Femur (tissue), 1 donor: Measurements from ENCODE around the gene CD96.
"Not testable (repeated sequence)": the region's sequence is repeated elsewhere in the genome, so short reads cannot be mapped to it uniquely, and the experiment has no call there.

Experiments used
- DNase-seq: peaks from one replicate; pipeline ENCODE4 v3.0.0-alpha.2; 2017

CD96 gene

DNA sequence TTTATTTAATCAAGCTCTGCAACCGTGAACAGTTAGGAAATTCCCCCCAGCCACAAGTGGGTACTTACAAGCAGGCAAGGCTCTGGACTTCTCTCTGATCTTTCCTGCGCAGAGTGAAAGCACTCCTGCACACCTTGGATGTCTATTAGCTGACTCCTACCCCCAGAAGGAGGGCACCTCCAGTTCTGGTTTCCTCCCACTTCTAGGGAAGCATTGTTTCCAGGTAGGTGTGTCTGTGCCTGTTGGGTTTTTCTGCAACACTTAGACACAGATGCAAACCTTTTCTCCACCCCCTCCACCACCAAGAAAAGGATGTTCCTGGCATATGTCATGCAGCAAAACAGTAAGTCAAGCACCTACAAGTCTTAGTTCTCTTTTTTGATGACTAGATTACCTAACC lies 53.2 kb downstream of the CD96 start, which contains the start of gene ZBED2:
ZBED2 (minus strand) TSS at position 115 of the 400 bp plus-strand sequence. CDS start 1,145 bp downstream, outside the sequence.
- no peak for DNase-seq

DNA sequence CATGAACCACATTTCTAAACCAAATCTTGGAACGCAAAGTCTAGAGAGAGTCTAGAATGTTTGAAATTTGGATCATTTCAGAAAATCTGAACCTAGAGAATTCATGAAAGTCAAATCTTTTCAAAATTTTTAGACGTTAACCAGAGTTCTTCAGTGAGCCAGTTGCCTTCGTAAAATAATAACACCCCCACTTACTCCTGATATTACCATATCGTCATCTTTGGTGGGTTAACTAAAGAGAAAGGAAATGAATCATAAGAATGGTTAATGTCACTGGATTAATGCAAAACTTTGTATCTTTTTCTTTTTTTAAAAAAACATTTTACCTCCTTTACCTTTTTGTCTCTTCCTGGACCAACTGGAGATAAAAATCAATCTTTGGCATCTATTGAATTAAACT lies 54.3 kb downstream of the CD96 start:
- DNase-seq = no peak

DNA sequence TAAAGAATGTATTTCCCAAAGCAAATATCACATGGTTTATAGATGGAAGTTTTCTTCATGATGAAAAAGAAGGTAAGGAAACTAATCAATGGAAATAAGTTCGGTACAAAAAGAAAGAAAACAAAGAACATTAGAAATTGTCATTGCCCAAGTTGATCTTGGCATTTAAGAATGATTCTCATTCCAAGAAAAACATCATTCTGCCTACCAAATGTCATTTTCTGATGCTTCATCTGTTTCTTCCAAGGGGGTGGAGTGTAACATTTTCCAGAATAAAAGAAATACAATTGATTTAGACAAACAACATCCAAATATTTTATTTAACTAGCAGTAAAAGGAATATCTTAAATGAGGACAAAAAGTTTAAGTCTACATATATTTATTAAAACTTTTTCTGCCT lies 56.1 kb downstream of the CD96 start:
- DNase-seq = no peak

GRCh38 chr3:111598552-111598951 lies 56.6 kb downstream of the CD96 start:
- no peak for DNase-seq

DNA sequence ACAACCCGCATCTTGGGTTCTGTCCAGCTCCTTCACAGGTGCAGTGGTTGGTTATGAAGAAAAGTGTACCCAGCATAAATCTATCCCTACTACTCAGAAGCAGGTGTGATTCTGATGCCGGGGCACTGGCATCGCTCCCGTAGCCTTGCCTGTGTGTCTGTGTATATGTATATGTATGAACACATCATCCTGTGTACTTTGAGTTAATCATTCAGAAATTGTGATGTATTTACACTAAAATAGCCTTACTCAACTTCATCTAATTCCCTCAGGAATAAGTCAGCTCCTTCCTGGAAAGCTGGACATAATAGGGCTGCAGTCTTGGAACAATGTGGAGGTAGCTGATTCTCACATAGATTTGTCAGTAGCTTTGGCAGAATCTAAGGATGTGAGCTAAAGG lies 59.8 kb downstream of the CD96 start:
- DNase-seq = no peak

- DNase-seq = no peak
Observed at GRCh38 chr3:111603679-111604078, 61.7 kb downstream of the CD96 start.

- no peak for DNase-seq
Observed at GRCh38 chr3:111604119-111604518, 62.1 kb downstream of the CD96 start.

DNA sequence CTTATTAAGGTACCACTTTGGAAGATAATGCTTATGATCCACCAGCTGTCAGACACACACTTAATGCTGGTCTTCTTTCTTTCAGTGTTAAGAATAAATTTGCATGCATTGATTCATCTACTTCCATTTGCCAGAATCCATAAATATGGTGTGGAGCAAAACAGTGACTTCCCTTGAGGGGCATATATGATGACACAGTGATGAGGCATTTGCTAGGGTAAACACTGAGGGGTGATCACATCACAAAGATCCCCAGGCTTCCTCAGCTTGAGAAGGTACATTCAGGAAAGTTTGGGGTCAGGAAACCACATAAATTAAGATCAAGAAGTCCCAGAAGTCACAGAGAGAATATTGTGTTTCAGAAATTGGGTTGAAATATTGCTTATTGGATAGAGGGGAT lies 63.0 kb downstream of the CD96 start:
- no peak for DNase-seq

DNA sequence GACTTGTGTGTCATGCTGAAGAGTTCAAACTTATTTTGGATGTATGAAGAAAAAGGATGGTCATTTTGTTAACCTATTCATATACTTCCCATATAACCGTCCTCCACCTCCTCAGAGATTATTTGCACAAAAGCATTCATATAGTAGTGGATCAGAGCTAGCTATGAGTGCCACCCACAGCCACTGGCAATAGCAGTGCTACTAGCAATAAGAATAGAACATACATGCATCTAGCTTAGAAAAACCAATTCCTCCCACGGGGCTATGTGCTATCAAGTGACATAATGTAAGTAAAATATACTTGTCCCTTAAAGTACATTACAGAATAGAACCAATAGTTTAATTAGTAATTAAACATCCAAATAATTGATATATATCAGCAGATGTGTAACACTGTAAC lies 63.5 kb downstream of the CD96 start:
- no peak for DNase-seq

DNA sequence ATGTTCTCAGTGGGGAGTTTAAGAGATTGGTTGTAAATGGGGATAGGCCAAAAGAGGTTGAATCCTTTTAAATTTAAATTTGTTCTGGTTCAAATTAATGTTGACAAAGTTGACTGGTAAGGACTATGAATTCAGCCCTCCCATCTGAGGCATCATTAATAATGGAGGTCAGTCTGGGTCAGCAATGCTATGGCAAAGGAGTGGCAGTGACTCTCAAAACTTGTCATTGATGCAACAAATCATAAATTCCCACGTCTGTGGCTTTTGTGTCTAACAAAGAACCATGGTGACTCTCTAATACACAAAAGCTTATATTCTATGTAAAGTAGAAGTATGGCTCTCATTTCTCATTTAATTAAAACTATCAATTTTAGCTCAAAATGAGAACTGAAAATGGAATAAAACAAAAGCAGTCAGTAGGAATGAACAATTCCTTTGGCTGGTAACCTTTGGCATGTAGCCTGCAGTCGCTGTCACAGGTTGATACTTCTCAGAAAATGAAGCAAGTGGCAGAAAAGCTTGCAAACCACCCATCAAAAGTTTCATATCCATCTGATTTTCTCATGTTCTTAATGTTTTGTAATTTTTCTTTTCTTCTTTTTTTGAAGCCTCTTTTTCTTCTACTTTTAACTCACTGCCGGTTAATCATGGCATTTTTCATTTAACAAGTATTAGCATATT lies 65.4 kb downstream of the CD96 start:
- DNase-seq = no peak

- no peak for DNase-seq
Observed at GRCh38 chr3:111608383-111608782, 66.4 kb downstream of the CD96 start.

DNA sequence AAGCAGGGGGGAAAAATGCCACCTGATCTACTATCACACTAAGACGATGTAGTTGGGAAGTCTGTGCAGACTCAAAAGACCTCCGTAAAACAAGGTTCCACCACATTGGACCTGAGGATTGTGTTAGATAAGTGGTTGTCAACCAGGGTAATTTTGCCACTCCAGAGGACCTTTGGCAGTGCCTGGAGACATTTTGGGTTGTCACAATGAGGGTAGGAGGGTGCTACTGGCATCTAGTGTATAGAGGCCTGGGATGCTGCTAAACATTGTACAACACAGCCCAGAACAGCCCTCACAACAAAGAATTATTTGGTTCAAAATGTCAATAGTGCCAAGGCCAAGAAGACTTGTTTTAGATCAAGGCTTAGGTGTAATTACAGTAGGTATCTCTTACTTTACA lies 67.7 kb downstream of the CD96 start:
- no peak for DNase-seq

GRCh38 chr3:111610189-111610588 lies 68.2 kb downstream of the CD96 start:
- no peak for DNase-seq

DNA sequence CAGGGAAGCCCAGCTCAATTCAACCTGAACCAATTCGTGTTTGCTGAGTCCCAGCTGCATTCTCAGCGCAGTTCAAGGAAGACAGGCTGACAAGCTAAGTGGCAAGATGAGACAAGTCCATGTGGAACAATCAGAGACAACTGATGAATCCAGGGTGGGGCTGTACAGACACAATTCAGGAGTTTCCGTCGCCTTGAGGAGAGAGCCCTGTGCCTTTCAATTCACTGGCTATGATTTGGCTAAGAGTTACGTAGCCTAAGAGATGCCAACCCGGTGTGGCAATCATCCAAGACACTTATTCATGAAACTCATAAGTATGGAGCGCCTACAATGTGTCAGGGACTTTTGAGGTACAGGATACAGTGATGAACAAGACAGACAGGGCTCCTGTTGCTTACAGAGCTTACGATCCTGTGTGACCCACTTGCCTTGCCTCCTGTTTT lies 68.6 kb downstream of the CD96 start:
- DNase-seq = no peak

DNA sequence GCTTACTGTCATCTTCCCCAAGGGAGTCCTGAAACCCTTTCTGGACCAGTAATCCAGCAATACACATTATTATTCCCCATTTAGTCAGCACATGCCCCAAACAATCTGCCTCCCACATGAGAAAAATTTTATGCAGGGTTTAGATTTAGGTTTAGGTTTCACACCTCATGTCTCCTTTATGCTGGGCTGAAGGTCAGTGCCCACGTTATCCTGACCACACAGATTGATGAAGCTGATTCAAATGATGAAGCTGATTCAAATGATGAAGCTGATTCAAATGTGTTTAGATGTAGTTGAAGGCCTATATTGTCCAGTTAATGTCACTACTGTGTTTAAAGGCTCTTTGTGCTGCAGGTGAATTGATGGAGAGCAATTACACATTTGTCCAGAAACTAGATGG lies 71.3 kb downstream of the CD96 start:
- DNase-seq = no peak

- no peak for DNase-seq
Observed at GRCh38 chr3:111615880-111616279, 73.9 kb downstream of the CD96 start.

DNA sequence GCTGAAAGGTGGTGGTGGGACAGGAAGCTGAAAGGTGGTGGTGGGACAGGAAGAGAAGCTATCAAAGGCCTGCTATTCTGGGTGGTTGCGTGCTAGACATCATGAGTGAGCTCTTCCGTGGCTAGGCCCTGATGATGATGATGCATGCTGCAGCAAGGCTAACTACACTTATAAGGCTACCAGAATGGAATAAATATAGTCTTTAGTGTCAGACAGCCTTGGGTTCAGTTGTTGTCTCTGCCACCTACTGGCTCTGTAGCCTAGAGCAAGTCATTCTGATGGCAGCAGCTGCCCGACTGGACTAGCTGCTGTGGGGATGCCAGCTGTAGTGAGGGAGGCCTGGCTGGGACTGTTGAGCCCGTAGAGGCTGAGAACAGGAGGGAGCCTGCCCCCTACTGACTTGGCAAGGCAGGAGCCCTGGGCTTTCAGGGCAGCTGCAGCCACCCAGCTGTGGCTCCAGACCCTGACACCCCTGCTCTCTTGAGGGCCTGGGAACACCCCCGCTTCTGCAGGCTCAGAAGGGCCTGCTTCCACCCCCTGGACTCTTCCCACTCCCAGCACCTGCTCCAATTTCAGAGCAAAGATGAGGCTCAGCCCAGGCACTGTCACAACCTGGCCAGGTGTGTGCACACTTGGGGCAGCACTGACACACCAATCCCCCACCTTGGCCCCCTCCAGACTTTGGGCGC lies 74.6 kb downstream of the CD96 start:
- DNase-seq = no peak

DNA sequence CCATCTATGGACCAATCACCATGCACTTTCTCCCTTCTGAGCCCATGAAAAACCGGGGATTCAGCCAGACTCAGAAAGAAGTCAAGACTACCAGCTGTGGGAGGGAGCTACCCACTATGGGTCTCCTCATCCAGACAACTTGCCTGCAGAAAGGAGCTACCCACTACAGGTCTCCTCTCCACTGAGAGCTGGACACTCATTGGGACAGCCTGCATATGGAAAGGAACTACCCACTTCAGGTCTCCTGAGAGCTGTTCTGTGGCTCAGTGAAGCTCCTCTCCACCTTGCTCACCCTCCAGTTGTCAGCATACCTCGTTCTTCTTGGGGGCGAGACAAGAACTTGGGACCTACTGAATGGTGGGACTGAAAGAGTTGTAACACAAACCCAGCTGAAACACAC lies 75.4 kb downstream of the CD96 start:
- DNase-seq = no peak

DNA sequence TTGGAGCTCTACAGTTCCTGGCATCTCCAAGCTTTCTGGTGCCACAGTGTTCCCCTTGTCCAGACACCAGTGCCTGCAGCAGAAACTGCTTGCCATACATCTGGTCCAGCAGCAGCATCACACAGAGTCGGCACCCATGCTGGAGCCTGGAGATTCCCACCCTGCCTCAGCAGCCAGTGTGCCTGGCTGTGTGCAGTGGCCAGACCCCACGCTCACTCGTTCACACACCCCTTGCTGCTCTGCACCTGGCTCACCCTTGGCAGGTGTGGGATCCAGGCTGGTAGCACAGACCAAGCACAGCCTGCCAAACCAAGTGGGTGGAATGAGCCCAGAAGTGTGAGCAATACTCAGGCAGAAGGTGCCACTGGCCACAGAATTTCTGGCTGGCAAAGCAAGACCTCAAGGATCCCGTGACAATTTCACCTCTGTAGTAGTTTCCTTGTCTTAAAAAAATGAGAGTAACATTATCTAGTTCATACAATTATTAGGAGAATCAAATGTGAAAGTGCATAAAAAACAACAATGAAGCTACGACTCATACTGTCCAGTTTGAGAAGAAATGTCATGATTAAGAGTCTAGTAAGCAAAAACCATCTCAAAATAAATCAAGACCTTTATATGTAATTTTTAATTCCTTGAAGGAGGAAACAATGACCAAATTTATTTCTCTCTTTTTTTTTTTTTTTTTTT lies 76.1 kb downstream of the CD96 start:
- DNase-seq = no peak

DNA sequence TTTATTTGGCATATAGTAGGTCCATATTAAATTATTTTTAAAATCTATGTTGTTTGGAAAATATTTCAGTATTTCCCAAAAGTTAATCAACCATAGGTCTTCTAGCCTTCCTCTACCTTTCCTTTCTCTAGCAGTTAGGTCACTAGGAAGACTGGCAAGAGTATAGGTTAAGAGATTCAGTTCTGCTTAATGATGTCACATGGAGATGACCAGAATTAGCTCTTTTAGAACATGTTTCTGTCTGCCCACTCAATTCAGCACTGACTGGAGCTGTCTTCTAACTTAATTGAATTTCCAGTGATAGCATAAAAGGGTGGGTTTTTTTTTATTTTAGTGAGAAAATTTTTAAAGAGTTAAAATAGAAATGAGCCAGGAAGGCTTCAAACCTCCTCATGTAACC lies 76.9 kb downstream of the CD96 start:
- no peak for DNase-seq

DNA sequence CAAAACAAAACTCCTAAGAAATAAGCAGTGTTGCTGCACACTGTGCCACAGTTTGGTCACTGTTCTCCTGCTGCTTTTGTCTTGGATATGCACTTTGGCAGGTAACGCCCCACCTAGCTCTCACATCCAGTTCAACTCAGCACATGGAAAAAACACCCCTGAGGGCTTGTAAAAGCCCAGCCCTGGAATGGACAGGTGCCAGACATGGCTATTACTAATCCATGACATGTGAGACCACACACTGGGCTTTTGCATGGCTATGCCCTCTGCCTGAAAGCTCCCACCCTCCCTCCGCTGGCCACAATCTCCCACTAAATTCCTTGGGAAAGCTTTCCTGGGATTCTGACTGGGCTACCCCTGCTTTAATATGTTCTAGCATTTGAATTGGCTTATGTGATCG lies 77.8 kb downstream of the CD96 start:
- DNase-seq = no peak

DNA sequence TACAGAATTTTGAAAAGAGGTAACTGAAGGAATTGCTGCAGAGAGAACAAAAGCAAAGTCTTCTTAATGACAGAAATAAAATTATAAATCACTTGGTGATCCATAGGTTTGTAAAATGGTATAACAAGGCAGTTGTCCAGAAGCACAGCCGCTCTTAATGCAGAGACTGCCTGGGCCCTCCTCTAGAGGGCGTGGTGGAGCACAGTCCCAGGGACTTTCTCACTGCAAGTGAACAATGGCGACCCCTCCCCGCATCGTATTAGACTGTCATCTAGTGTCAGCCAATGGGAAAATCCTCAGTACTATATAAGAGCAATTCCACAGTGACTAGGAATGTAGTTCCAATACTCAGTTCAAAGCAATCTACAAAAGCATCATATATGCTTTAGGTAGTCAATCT lies 79.5 kb downstream of the CD96 start:
- no peak for DNase-seq

GRCh38 chr3:111627092-111627491 lies 85.1 kb downstream of the CD96 start:
- DNase-seq = no peak

GRCh38 chr3:111629018-111629417 lies 87.0 kb downstream of the CD96 start:
- DNase-seq = not testable (repeated sequence)
